Ishikawa (cell line): ENCODE data around the gene BMP2K.

Experiments
- CEBPB ChIP-seq: IDR thresholded peaks from 2 replicates; pipeline ENCODE4 v1.6.1; 2012
- CREB1 ChIP-seq: IDR thresholded peaks from 2 replicates; pipeline ENCODE4 v1.6.1; 2012; ENCODE audit warnings: low read depth
- EGR1 ChIP-seq: IDR thresholded peaks from 2 replicates; pipeline ENCODE4 v1.6.1; 2012
- EP300 ChIP-seq: IDR thresholded peaks from 2 replicates; pipeline ENCODE4 v1.6.1; 2012; ENCODE audit warnings: borderline replicate concordance
- FOXM1 ChIP-seq: IDR thresholded peaks from 2 replicates; pipeline ENCODE4 v1.6.1; 2012; ENCODE audit warnings: low read depth, borderline replicate concordance
- NFIC ChIP-seq: IDR thresholded peaks from 2 replicates; pipeline ENCODE4 v1.6.1; 2012
- RAD21 ChIP-seq: IDR thresholded peaks from 2 replicates; pipeline ENCODE4 v1.6.1; 2012; ENCODE audit warnings: low read depth
- TAF1 ChIP-seq: IDR thresholded peaks from 2 replicates; pipeline ENCODE4 v1.6.1; 2012; ENCODE audit warnings: low read depth, mild to moderate bottlenecking
- TCF12 ChIP-seq: IDR thresholded peaks from 2 replicates; pipeline ENCODE4 v1.6.1; 2012; ENCODE audit warnings: low read depth
- TEAD4 ChIP-seq: IDR thresholded peaks from 2 replicates; pipeline ENCODE4 v1.6.1; 2012
- YY1 ChIP-seq: IDR thresholded peaks from 2 replicates; pipeline ENCODE4 v1.6.1; 2012; ENCODE audit warnings: low read depth
- ZBTB7A ChIP-seq: IDR thresholded peaks from 2 replicates; pipeline ENCODE4 v1.6.1; 2012; ENCODE audit warnings: low read depth
- TF ChIP-seq, protein P1 (sequence below): IDR thresholded peaks from 2 replicates; pipeline ENCODE4 v1.6.1; 2012
- TF ChIP-seq, protein P2 (sequence below): IDR thresholded peaks from 2 replicates; pipeline ENCODE4 v1.6.1; 2012; ENCODE audit warnings: low read depth, mild to moderate bottlenecking
- TF ChIP-seq, protein P3 (sequence below): IDR thresholded peaks from 2 replicates; pipeline ENCODE4 v1.6.1; 2012

BMP2K gene

DNA sequence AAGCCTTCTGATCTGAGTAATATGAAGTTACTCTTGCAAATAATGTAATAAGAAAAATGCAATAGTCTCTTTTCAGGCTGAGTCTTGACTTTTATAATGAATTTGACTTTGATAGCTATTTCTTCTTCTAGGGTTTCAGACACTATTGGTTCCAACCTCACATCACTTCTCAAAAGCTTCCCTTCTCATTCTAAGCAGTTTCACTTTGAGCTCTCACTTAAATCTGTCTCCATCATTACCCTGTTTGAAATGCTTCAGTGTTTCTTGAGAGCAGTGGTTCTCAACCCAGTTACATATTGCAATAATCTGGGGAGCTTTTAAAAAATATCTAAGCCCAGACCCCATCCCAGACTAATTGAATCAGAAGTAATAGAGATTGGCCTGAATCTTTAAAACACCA lies 40.5 kb upstream of the BMP2K start:
- TF ChIP-seq, protein P1, sequence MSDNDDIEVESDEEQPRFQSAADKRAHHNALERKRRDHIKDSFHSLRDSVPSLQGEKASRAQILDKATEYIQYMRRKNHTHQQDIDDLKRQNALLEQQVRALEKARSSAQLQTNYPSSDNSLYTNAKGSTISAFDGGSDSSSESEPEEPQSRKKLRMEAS, result no peak
- TF ChIP-seq TCF12, result no peak
- no peak for TF ChIP-seq FOXM1
- TF ChIP-seq NFIC, result no peak
- TF ChIP-seq, protein P2, sequence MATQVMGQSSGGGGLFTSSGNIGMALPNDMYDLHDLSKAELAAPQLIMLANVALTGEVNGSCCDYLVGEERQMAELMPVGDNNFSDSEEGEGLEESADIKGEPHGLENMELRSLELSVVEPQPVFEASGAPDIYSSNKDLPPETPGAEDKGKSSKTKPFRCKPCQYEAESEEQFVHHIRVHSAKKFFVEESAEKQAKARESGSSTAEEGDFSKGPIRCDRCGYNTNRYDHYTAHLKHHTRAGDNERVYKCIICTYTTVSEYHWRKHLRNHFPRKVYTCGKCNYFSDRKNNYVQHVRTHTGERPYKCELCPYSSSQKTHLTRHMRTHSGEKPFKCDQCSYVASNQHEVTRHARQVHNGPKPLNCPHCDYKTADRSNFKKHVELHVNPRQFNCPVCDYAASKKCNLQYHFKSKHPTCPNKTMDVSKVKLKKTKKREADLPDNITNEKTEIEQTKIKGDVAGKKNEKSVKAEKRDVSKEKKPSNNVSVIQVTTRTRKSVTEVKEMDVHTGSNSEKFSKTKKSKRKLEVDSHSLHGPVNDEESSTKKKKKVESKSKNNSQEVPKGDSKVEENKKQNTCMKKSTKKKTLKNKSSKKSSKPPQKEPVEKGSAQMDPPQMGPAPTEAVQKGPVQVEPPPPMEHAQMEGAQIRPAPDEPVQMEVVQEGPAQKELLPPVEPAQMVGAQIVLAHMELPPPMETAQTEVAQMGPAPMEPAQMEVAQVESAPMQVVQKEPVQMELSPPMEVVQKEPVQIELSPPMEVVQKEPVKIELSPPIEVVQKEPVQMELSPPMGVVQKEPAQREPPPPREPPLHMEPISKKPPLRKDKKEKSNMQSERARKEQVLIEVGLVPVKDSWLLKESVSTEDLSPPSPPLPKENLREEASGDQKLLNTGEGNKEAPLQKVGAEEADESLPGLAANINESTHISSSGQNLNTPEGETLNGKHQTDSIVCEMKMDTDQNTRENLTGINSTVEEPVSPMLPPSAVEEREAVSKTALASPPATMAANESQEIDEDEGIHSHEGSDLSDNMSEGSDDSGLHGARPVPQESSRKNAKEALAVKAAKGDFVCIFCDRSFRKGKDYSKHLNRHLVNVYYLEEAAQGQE, result no peak
- TF ChIP-seq CEBPB, result no peak
- TF ChIP-seq, protein P3, sequence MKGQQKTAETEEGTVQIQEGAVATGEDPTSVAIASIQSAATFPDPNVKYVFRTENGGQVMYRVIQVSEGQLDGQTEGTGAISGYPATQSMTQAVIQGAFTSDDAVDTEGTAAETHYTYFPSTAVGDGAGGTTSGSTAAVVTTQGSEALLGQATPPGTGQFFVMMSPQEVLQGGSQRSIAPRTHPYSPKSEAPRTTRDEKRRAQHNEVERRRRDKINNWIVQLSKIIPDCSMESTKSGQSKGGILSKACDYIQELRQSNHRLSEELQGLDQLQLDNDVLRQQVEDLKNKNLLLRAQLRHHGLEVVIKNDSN, result no peak

DNA sequence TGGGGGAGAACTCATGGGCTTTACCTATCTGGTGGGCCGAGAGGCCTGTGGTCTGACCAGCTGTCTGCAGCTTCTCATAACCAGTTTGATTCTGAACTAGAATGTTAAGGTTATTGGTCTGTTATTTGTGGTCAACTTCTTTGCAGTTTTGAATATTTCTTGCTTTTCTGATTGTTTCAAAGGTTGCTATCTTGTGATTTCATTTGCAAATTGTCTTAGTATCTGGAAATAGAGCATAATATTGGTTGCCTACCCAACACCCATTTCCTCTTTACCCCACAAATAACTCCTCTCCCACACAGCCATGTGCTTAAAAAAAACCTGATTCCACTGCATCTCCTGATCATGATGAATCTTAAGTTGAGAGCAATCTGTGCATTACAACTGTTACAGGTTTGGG lies 39.1 kb upstream of the BMP2K start:
- TF ChIP-seq, protein P3, result no peak
- TF ChIP-seq, protein P2, result no peak
- no peak for TF ChIP-seq CREB1
- no peak for TF ChIP-seq TEAD4
- no peak for TF ChIP-seq FOXM1
- TF ChIP-seq TAF1, result no peak

DNA sequence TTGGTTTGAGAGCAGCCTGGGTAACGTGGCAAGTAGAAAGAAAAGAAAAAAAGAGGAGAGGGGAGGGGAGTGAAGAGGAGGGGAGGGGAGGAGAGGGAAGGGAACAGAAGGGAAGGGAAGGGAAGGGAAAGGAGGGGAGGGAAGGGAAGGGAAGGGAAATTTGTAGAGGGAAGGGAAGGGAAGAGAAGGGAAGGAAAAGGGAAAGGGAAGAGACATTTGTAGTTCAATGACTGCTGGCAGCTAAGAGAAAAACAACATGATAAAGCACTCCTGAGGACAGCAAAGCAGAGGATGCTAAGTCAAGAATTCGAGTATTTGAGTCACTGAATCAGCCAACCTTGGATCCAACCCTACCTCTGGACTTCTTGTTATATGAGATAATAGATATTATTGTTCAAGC lies 38.2 kb upstream of the BMP2K start:
- TF ChIP-seq NFIC, result no peak
- no peak for TF ChIP-seq CEBPB
- no peak for TF ChIP-seq YY1
- no peak for TF ChIP-seq TAF1
- TF ChIP-seq RAD21, result no peak
- no peak for TF ChIP-seq TEAD4
- TF ChIP-seq EGR1, result no peak
- TF ChIP-seq, protein P3, result no peak
- no peak for TF ChIP-seq FOXM1
- TF ChIP-seq ZBTB7A, result no peak
- TF ChIP-seq EP300, result no peak
- TF ChIP-seq CREB1, result no peak
- no peak for TF ChIP-seq TCF12
- TF ChIP-seq, protein P2, result no peak
- TF ChIP-seq, protein P1, result no peak

DNA sequence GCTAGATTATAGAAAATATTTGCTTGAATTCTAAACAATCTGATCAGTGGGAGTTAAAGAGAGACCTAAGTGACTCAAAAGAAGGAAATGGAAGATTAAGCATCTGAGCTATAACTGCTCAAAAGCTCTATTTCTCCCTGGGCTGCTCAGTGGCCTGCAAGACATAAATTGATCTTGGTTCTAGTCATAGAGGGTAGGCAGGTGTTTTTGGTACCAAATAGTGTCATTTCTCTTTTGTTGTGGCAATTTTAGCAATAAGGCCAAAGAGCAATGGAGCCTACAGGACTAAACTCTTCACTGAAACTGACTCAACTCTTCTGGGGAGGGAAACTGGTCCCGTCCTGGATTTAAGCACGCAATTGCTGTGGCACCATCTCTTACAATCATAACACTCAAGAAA lies 33.9 kb upstream of the BMP2K start:
- TF ChIP-seq CREB1 (no peak), TAF1 (no peak), TEAD4 (no peak), TCF12 (no peak), ZBTB7A (no peak), EGR1 (no peak), CEBPB (no peak), NFIC (no peak), EP300 (no peak), YY1 (no peak), FOXM1 (no peak), RAD21 (no peak)
- TF ChIP-seq, protein P2, result no peak
- TF ChIP-seq, protein P3, result no peak
- TF ChIP-seq, protein P1, result no peak
